GM12874 (cell line): ENCODE data around the gene KLK6.

Experiments used
- TF ChIP-seq, protein P1 (sequence below): IDR thresholded peaks from 2 replicates; pipeline ENCODE4 v1.5.1; 2011; ENCODE audit warnings: low read depth, mild to moderate bottlenecking, control low read depth, low read length, moderate library complexity; ENCODE audit not compliant: insufficient read depth

Gene KLK6

DNA sequence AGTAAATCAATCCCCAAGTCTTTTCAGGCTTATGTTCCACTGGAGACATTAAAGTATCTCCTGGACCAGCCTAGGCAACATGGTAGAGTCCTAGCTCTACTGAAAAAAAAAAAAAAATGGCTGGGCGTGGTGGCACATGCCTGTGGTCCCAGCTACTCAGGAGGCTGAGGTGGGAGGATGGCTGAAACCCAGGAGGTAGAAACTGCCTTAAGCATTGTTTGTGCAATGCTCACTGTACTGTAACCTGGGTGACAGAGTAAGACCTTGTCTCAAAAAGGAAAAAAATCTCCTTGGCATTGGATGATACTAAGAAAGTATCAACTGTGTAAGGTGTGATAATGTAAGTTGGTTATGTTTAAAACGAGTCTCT lies 23.3 kb upstream of the KLK6 start:
- TF ChIP-seq, protein P1, sequence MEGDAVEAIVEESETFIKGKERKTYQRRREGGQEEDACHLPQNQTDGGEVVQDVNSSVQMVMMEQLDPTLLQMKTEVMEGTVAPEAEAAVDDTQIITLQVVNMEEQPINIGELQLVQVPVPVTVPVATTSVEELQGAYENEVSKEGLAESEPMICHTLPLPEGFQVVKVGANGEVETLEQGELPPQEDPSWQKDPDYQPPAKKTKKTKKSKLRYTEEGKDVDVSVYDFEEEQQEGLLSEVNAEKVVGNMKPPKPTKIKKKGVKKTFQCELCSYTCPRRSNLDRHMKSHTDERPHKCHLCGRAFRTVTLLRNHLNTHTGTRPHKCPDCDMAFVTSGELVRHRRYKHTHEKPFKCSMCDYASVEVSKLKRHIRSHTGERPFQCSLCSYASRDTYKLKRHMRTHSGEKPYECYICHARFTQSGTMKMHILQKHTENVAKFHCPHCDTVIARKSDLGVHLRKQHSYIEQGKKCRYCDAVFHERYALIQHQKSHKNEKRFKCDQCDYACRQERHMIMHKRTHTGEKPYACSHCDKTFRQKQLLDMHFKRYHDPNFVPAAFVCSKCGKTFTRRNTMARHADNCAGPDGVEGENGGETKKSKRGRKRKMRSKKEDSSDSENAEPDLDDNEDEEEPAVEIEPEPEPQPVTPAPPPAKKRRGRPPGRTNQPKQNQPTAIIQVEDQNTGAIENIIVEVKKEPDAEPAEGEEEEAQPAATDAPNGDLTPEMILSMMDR, result no peak

DNA sequence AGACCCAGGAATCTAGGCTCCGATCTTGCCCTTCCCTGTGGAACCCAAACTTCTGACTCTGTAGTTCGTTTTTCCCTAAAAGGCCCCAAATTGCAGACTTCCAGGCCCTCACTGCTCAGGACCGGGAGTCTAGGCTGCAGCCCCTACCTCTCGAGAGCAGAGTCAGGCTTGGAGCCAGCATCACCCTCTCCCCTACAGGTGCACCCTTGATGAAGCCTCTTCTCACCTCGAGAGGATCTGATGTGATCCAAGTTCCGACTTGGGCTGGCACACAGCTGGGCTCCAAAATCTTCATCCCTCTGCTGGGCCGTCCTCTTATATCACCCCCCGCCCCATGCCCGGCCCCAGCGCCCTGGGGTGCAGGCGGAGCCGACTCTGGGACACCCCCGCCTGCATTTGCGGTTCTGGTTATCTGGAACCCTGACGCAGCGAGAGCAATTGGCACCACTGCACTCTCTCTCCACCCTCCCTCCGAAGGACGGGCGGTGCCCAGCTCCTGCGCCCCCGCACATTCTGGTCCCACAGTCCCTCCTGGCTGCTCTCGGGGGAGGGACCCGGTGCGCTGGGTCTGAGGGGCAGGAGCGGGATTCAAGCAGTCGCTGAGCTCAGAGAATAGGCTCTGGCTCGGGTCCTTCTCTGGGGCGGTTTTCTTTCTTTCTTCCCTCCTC lies 14.4 kb upstream of the KLK6 start, which contains the start of gene KLK7:
Gene KLK7, minus strand, starts transcription at position 293 of the 668 bp plus-strand sequence. CDS start 1,518 bp downstream, outside the sequence.
- TF ChIP-seq, protein P1, result no peak

GRCh38 chr19:50982186-50982585 lies 12.8 kb upstream of the KLK6 start:
- TF ChIP-seq, protein P1, result no peak

GRCh38 chr19:50981587-50982146 lies 12.3 kb upstream of the KLK6 start:
- TF ChIP-seq, protein P1, result no peak

DNA sequence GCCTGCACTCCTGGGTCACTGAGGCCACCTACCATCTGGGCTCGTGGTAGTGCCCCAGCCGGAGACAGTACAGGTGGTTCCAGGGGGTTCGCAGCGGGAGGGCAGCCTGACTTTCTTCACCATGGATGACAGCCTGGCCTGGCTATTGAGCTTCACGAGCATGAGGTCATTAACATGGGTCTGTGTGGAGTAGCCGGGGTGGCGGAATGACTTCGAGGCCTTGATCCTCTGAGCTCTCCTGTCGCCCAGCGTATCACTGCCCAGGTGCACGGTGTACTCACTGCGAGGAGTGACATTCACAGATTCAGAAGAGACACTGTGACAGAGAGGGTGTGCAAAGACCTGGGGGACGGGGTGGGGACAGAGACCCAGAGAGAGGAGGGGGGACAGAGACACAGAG lies 10.8 kb upstream of the KLK6 start:
- TF ChIP-seq, protein P1, result no peak

DNA sequence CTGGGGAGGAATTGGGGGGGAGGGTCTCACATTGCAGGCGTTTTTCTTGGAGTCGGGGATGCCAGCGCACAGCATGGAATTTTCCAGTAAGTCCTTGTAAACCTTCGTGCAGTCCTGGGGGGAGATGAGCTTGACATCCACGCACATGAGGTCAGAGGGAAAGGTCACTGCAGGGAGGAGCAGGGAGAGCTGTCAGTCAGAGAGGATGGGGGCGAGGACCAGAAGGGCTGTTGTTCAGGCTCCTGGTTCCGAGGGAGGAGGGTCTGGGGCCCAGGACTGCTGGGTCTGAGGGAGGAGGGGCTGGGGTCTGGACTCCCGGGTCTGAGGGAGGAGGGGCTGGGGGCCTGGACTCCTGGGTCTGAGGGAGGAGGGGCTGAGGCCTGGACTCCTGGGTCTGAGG lies 10.4 kb upstream of the KLK6 start:
- TF ChIP-seq, protein P1, result no peak

DNA sequence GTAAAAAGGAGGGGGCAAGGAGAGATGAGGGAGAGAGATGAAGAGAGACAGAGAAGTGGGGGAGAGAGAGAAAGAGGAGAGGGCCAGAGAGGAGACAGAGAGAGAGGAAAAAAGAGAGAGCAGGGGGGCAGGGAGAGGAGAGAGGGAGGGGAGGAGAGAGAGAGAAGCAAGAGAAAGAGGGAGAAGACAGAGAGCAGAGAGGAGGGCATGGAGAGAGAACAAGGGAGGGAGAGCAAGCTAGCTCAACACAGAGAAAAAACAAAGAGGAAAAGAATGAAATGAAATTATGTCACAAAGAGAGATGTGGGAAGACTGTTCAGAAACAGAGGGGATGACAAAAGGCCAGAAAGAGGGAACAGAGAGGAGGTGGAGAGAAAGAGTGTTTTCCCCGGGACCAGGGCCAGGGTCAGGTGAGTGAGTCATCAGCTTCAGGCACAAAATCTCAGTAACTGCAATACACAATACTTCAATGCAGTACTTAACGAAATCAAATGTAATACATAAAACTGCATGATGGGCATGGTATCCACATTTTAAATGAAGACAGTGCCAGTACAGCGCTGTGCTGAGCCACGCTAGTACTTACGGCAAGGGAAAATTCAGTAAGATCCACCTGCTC lies 9.5 kb upstream of the KLK6 start:
- TF ChIP-seq, protein P1, result no peak
